ENCODE results near the gene DZIP1. TPM values are rescaled to one million over a fixed set of nuclear protein-coding genes. Genes with fewer than 3 reads are reported as not detected.

Gene DZIP1
- polyA plus RNA-seq, 1 donor (not counting 4 experiments of a cell fraction or from before 2014, with no cell fraction given), result 1.4 TPM

GRCh38 chr13:95560387-95560786 lies 84.1 kb downstream of the DZIP1 start:
- dilution Hi-C loops (cut with MboI; ENCODE audit: extremely low pct_ligation_motif_present, low sequenced_read_pairs), result no loop called here
- no peak overlapping the region for H2AFZ ChIP-seq (ENCODE audit: control insufficient read depth, low read length)
- H3K4me3 ChIP-seq (ENCODE audit: control insufficient read depth in 2 of 3, extremely low read depth in 1 of 3, insufficient read depth in 2 of 3, low read depth in 1 of 3, low read length in 3 of 3), result no peak overlapping the region
- H3K4me1 ChIP-seq (ENCODE audit: control insufficient read depth, extremely low read depth, insufficient read depth, low read length), result no peaks in the 10 kb centered on the region
- H3K27ac ChIP-seq (ENCODE audit: control insufficient read depth, insufficient read depth, low read length), result no peak overlapping the region
- H3K9ac ChIP-seq (ENCODE audit: control insufficient read depth, extremely low read depth, insufficient read depth, low read length), result no peak overlapping the region
- no peaks in the 10 kb centered on the region for H3K9me1 ChIP-seq (ENCODE audit: control insufficient read depth, extremely low read depth, insufficient read depth, low read length)
- no peaks in the 10 kb centered on the region for H3K9me3 ChIP-seq (ENCODE audit: control insufficient read depth, low read depth, low read length)
- no peaks in the 10 kb centered on the region for H4K20me1 ChIP-seq (ENCODE audit: control insufficient read depth, extremely low read depth, insufficient read depth, low read length)
- no peak for FAIRE-seq
- TF ChIP-seq CTCF (optimal IDR thresholded peaks at IDR 0.05 in 1 of 3, IDR thresholded peaks at IDR 0.05 in 1 of 3, conservative IDR thresholded peaks at IDR 0.05 in 1 of 3; ENCODE audit: extremely low read depth in 1 of 3, insufficient read depth in 2 of 3, low read length in 3 of 3) (no peak), EZH2 (IDR thresholded peaks at IDR 0.05; ENCODE audit: low read length) (no peak)
- H3K4me2 ChIP-seq (ENCODE audit: control insufficient read depth, extremely low read depth, insufficient read depth, low read depth, low read length), result no peak overlapping the region
- peaks cover 7% of the 10 kb centered on the region for H3K27me3 ChIP-seq (ENCODE audit: control insufficient read depth, extremely low read depth, insufficient read depth, low read length)
- H3K79me2 ChIP-seq (ENCODE audit: control insufficient read depth, insufficient read depth, low read length), result no peaks in the 10 kb centered on the region
- no peaks in the 10 kb centered on the region for H3K36me3 ChIP-seq (ENCODE audit: control insufficient read depth in 2 of 2, extremely low read depth in 1 of 2, insufficient read depth in 2 of 2, low read length in 2 of 2)
- DNase-seq (ENCODE audit: low read depth, low spot score), result no peak

GRCh38 chr13:95559100-95559499 lies 85.4 kb downstream of the DZIP1 start:
- H3K36me3 ChIP-seq (ENCODE audit: control insufficient read depth in 2 of 2, extremely low read depth in 1 of 2, insufficient read depth in 2 of 2, low read length in 2 of 2), result no peaks in the 10 kb centered on the region
- H3K9me1 ChIP-seq (ENCODE audit: control insufficient read depth, extremely low read depth, insufficient read depth, low read length), result no peaks in the 10 kb centered on the region
- FAIRE-seq, result no peak
- H3K79me2 ChIP-seq (ENCODE audit: control insufficient read depth, insufficient read depth, low read length), result no peaks in the 10 kb centered on the region
- H3K9ac ChIP-seq (ENCODE audit: control insufficient read depth, extremely low read depth, insufficient read depth, low read length), result no peak overlapping the region
- no peaks in the 10 kb centered on the region for H3K4me1 ChIP-seq (ENCODE audit: control insufficient read depth, extremely low read depth, insufficient read depth, low read length)
- no peak for DNase-seq (ENCODE audit: low read depth, low spot score)
- peaks cover 12% of the 10 kb centered on the region for H3K27me3 ChIP-seq (ENCODE audit: control insufficient read depth, extremely low read depth, insufficient read depth, low read length)
- no peak overlapping the region for H3K27ac ChIP-seq (ENCODE audit: control insufficient read depth, insufficient read depth, low read length)
- H2AFZ ChIP-seq (ENCODE audit: control insufficient read depth, low read length), result no peak overlapping the region
- TF ChIP-seq EZH2 (IDR thresholded peaks at IDR 0.05; ENCODE audit: low read length) (no peak), CTCF (optimal IDR thresholded peaks at IDR 0.05 in 1 of 3, IDR thresholded peaks at IDR 0.05 in 1 of 3, conservative IDR thresholded peaks at IDR 0.05 in 1 of 3; ENCODE audit: extremely low read depth in 1 of 3, insufficient read depth in 2 of 3, low read length in 3 of 3) (no peak)
- H3K9me3 ChIP-seq (ENCODE audit: control insufficient read depth, low read depth, low read length), result no peaks in the 10 kb centered on the region
- no peak overlapping the region for H3K4me3 ChIP-seq (ENCODE audit: control insufficient read depth in 2 of 3, extremely low read depth in 1 of 3, insufficient read depth in 2 of 3, low read depth in 1 of 3, low read length in 3 of 3)
- no peaks in the 10 kb centered on the region for H4K20me1 ChIP-seq (ENCODE audit: control insufficient read depth, extremely low read depth, insufficient read depth, low read length)
- H3K4me2 ChIP-seq (ENCODE audit: control insufficient read depth, extremely low read depth, insufficient read depth, low read depth, low read length), result no peak overlapping the region
- dilution Hi-C loops (cut with MboI; ENCODE audit: extremely low pct_ligation_motif_present, low sequenced_read_pairs), result no loop called here
